Jurkat, Clone E6-1 (cell line): ENCODE results near the gene PITPNB.

Experiments used
- DNase-seq: peaks from one replicate; pipeline ENCODE4 v3.0.0-alpha.2; 2011; ENCODE audit warnings: low read depth, low spot score
- H3K4me3 ChIP-seq: 2 replicates; pipeline ENCODE4 v1.5.1; 2011; ENCODE audit warnings: mild to moderate bottlenecking, low read length, control low read depth, moderate library complexity

PITPNB gene

DNA sequence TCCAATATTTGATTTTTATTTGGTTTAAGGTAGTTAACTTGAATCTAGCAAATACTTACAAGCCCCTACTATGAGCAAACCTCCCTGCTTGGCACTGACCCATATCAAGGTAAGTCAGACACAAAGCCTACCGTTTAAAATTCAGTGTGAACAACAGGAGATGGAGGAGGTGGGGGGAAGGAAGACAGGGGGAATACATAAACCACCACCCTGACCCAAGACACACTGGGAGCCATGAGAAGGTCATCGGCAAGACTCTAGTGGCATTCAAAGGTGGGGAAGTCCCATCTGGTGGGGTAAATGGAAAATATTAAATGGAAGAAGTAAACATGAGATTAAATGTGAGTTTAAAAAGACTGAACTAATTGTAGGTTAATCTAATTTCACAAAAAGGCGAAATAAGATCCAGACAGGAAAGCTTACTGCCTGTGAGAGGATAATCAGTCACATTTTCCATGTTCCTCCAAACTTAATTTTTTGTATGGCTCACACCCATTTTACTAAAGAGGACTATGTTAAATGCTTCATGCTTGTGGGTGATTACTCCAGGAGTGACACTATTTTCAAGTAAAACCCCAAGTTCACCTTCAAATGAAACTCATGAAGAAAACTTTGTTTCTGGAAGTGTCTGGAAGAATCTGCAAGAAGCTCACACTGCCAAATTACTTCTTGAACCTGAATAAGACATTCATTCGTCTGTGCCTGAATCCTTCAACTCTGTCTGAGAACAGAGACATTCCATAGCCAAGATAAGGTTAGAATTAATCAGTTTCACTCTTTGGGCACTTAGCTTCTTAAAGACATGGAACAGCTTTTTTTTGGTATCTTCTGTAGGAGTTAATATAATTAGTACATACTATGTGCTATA lies 51.7 kb downstream of the PITPNB start:
- no peak overlapping the region for H3K4me3 ChIP-seq
- no peak for DNase-seq

DNA sequence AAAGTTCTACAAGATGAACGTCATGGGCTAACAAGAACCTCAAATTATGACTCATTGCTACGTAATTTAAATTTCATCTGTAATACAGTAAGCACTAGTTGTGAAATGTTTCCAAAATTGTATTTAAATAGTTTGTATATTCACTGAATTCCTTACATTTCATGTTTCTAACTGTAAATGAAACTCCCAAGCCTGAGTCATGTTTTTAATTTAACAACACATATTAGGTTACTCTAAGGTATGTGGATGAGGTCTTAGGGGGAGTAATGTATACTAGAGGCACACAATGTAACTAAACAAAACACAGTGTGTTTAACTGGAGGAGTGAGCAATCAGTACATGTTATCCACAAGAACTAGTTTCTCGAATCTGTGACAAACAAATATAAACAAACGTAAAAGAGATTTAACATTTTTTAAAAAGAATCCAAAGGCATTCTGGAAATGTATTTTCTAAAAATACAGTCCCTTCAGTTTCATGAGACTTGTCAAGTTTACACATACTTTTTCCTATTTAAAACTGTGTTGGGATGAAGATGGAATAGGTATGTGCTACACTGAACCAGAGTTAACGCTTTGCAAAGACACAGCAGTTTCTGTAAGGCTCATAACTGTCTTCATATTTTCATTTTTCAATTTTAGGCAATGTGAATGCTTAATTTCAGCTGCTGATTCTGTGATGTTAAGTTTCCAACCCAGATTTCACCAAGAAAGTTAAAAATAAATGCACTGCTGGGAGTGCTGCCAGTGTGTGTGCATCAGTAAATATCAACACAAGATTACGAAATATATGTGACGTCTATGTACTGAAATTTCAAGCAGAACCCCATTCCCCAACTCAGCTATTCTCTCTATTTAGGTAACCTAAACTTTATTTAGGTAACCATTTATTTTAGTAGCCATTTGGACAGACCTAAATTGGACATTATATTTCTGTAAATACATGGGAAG lies 52.6 kb downstream of the PITPNB start:
- no peak for DNase-seq
- no peak overlapping the region for H3K4me3 ChIP-seq

DNA sequence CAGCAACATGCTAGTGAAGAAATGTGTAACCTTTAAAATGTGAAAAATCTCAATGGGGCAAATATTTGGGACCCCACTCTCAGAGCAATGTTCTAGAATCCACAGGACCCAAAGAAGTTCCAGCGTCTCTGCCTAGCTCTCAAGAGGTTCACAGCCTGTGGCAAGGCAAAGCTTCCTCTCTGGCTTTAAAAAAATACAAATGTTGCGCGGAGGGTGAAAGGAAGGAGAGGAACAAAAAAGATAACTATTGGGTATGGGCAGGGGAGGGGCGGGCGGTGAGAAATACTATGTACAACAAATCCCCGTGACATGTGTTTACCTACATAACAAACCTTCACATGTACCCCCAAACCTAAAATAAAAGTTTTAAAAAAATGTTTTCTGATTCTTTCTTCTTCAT lies 53.6 kb downstream of the PITPNB start:
- no peak overlapping the region for H3K4me3 ChIP-seq
- DNase-seq: no peak

- no peak for DNase-seq
- H3K4me3 ChIP-seq: no peak overlapping the region
Observed at GRCh38 chr22:27863556-27863955, 55.5 kb downstream of the PITPNB start.

- no peak overlapping the region for H3K4me3 ChIP-seq
- no peak for DNase-seq
Observed at GRCh38 chr22:27863001-27863400, 56.1 kb downstream of the PITPNB start.

- no peak overlapping the region for H3K4me3 ChIP-seq
- no peak for DNase-seq
Observed at GRCh38 chr22:27859336-27859735, 59.7 kb downstream of the PITPNB start.

DNA sequence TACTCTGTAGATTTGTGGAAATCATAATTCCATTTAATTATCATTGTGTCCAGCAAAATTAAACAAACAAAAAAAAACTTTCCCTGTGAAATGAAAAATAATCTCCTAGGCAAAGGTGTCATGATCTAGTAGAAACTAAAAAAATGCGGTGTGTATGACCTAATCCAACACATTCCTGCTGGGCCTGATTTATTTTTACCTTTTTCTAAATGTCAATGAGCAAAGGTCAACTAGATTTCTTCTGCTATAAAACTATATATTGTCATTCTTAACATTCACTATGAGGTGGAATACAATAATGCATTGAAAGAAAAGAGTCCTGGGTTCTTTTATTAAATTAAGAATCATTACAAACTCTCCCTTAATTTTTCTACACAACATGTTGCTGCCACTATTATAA lies 60.4 kb downstream of the PITPNB start:
- H3K4me3 ChIP-seq: no peak overlapping the region
- no peak for DNase-seq

DNA sequence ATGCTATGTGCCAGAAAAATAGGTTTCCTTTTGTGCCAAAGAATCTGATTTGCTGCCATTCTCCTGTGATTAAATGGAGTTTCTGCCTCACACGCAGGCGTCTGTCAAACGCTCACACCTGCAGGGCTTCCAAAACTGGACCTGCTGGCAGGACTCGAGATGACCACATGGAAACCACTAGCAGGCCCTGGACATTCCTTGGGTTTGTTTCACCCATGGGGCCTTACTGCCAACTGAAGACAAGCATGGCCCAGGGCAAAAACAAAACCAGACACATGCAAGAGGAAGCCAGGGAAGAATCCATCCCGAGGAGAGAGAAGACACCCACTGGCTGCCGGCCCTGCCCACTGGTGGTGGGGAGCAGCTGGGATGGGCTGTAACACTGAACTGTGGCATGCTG lies 61.6 kb downstream of the PITPNB start:
- no peak for DNase-seq
- H3K4me3 ChIP-seq: no peak overlapping the region

- DNase-seq: no peak
- H3K4me3 ChIP-seq: no peak overlapping the region
Observed at GRCh38 chr22:27856386-27856785, 62.7 kb downstream of the PITPNB start.

DNA sequence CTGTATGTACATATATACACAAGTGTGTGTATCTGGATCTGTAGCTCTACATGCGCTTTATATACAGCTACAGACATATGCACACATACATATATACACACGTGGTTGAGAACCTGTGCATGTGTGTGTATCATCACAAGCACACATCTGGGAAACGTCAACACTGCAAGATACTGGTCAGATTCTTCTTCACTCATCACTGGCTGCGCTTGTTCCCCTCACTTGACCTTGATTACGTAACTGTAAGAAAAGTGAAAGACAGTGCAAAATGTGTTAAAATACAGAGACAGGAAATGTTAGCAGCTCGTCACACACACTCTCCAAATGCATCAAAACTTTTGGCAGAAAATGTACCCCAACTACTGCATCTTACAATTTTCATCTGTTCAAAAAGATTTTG lies 65.6 kb downstream of the PITPNB start:
- no peak for DNase-seq
- H3K4me3 ChIP-seq: no peak overlapping the region

DNA sequence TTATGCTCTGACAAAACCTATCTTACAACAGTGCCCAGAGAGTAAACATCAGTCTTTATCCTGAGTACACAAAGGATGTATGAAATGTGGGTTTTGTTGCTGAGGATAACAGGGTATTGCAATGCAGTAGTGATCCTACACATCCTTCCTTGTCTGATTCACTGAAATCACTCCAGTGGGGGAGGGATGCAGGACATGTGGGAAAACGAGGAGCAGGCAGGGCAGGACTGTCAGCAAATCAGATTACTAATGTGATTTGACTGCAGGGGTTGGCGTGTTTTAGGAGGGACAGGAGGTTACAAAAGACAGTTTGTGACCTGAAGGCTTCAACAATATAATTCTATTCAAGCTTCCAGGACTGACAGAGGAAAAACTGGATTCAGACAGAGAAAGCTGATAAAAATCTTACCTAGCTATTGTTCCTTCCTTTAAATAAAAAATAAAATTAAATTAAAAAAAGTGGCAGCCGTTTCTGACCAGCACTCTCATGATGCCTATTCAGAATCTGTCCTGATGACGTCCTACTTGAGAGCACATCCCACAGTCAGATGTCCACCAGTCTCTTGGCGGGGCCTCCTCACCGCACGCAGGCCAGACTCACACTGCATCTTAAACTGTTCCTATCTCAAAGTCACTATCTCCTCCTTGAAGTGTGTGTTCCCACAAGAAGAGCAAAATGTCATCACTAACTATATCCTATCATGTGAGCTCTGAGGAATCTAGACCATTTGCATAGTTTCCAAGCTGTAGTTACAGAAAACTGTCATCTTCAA lies 66.9 kb downstream of the PITPNB start:
- no peak for DNase-seq

DNA sequence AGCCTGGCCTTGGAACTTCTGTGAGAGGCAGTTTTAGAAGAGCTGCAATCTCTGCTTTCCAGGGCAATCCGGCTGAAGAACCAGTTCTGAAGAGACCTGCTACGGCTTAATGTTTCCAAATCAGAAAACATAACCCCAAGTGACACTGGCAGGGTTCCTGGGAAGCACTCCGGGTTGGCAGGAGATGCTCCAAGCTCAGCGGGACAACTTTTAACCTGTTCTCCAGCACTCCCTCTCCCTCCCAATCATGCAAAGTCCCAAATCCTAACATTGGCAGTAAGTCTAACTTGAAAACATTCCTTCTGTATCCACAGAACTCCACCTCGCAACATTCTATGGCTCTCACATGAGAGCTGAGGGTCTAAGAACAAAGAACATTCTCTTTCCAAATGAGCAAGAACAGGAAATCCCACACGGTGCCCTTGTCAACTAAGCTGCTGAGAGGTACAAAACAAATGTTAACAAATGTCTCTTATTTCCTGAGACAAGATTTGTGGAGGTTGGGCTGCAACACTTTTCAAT lies 69.0 kb downstream of the PITPNB start:
- H3K4me3 ChIP-seq: no peak overlapping the region
- no peak for DNase-seq

More for the DNA sequence above, 66.9 kb downstream of the PITPNB start:
- H3K4me3 ChIP-seq: no peak overlapping the region

DNA sequence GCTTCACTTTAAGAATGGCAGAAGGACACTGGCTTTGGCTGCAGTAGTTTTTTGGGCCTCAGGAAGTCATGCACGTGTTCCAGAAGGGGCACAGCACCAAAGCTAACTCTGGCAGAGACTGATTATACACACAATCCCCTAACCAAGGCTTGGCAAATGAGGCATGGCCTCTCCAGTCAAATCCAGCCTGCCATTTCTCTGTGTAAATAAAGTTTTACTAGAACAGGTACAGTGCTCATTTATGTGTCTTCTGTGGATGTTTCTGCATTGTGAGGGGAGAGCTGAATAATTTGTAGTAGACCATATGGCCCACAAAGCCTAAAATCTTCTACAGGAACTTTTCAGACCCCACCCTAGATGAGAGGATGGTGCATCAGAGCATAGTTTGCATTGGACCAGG lies 71.1 kb downstream of the PITPNB start:
- H3K4me3 ChIP-seq: no peak overlapping the region

GRCh38 chr22:27846910-27847309 lies 72.1 kb downstream of the PITPNB start:
- H3K4me3 ChIP-seq: no peak overlapping the region
- no peak for DNase-seq

More for the DNA sequence above, 71.1 kb downstream of the PITPNB start:
- DNase-seq: no peak

- H3K4me3 ChIP-seq: no peak overlapping the region
- no peak for DNase-seq
Observed at GRCh38 chr22:27846248-27846757, 72.8 kb downstream of the PITPNB start.

DNA sequence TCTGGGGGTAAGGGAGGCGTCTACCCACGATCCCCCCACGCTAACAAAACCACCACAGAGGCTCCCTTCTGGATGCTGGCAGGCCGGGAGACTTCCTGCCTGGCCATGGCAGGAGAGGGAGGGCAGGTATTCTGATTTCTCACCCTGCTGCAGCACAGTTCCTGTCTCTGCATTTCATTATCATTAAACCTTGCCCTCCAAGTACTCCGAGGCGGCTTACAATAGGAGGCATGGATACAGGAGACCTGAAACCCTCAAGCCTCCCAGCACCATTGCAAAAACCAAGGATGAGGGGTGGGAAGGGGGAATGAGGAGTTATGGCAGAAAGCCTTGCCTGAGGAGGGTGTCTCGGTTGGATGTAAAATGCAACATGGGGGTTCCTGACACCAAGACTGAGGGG lies 73.4 kb downstream of the PITPNB start:
- no peak overlapping the region for H3K4me3 ChIP-seq
- no peak for DNase-seq

DNA sequence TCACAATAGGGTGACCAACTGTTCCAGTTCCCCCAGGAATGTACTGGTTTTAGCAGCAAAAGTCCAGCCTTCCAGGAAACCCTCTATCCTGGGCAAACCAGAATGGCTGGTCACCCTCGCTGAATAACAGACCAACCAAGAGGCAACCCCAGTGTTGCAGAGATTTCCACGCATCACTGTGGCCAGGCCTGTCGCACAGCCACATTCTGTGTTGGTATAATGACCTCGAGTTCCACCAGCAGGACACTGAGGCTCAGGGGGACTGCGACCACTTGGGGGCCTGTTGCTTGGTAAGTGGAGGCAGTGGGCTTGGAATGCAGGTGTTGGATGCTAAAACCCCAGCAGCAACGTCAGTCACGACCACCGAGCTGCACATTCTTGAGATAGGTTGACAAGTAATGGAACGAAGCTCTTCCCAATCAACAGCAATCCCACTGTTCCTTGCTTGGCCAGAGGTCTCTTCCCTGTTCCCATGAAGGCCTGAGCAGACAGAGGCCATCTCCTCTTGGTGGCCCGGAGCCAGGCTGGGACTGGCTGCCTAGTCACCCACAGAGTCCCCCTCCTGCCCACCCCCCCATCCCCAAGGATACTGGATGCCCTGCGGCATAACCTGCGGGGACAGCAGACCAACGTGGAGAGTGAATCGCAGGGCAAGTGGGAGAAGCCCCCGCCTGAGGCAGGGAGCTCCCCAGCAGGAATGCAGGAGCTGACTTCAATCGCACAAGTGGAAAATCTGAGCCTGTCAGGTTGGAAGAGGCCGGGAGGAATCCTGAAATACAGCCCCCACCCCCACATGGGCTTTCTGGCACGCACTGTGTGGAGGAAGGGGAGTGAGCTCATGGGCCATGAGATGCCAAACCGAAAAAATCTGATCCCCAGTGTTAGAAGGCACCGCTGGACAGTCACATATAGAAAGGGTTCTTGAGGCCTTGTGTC lies 74.1 kb downstream of the PITPNB start:
- DNase-seq: no peak
- H3K4me3 ChIP-seq: no peak overlapping the region

DNA sequence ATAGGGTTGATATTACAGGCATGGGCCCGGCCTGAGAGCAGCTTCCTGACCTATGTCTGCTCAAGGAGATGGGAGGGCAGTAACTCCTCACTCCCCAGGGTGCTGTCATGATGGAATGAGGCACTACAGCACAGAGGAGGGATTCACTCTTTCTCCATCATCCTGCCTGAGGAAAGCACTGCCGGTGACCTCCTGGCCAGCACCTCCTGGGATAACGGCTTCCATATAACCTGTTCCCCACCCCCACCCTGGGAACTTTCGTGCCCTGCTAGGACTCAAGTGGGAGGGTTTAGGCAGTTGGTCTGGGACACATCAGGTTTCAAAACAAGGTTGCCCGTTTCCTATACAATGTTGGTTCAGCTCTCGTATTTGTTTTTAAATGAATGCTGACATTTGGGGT lies 74.8 kb downstream of the PITPNB start:
- no peak for DNase-seq
- H3K4me3 ChIP-seq: no peak overlapping the region
